Ascending aorta (tissue), 2 donors: ENCODE measurements around the gene MSL1. TPM values are rescaled to one million over a fixed set of nuclear protein-coding genes. Genes with fewer than 3 reads are reported as not detected.

Experiments
- DNase-seq, 2 donors: peaks; one replicate each; pipeline ENCODE4 v3.0.0-alpha.2; 2019; ENCODE audit warnings: low spot score in 2 of 2
- H3K27ac ChIP-seq, 2 donors: fragments of 200-600 bp; sonication (generic); one replicate each; pipeline ENCODE4 v1.5.1; 2016 to 2017; ENCODE audit warnings: mild to moderate bottlenecking in 1 of 2
- H3K27me3 ChIP-seq: fragments of 200-600 bp; sonication (generic); one replicate; pipeline ENCODE4 v1.5.1; 2017
- H3K36me3 ChIP-seq, 2 donors: fragments of 200-600 bp; sonication (generic); one replicate each; pipeline ENCODE4 v1.5.1; 2016
- H3K4me1 ChIP-seq, 2 donors: fragments of 200-600 bp; sonication (generic); one replicate each; pipeline ENCODE4 v1.5.1; 2016 to 2017; ENCODE audit warnings: mild to moderate bottlenecking in 1 of 2
- H3K4me3 ChIP-seq, 2 donors: fragments of 200-600 bp; sonication (generic); one replicate each; pipeline ENCODE4 v1.5.1; 2016 to 2017; ENCODE audit warnings: mild to moderate bottlenecking in 1 of 2
- H3K9me3 ChIP-seq, 2 donors: fragments of 200-600 bp; sonication (generic); one replicate each; pipeline ENCODE4 v1.5.1; 2016
- intact Hi-C: fragments of 100-400 bp; cut with DNase I; formaldehyde crosslinking; loops from one replicate; pipeline ENCODE4 v1.15.1; 2023
- total RNA-seq: library from RNA; depleted of rRNA; stranded (reverse); fragments of >200 nt; gene quantifications from one replicate; pipeline ENCODE4 v1.1.0, GENCODE V29; 2016
- TF ChIP-seq, protein P1 (sequence below), 3 experiments: fragments of 200-600 bp in 2 of 3; fragments of 450-650 bp in 1 of 3; sonication (generic) in 2 of 3; IDR thresholded peaks; one replicate each; pipeline ENCODE4 v1.5.1; 2016 to 2019; ENCODE audit warnings: antibody characterized with exemption in 3 of 3, mild to moderate bottlenecking in 1 of 3, moderate library complexity in 1 of 3

MSL1 gene
- total RNA-seq, 1 donor from 2014 or later = 82.5 TPM

DNA sequence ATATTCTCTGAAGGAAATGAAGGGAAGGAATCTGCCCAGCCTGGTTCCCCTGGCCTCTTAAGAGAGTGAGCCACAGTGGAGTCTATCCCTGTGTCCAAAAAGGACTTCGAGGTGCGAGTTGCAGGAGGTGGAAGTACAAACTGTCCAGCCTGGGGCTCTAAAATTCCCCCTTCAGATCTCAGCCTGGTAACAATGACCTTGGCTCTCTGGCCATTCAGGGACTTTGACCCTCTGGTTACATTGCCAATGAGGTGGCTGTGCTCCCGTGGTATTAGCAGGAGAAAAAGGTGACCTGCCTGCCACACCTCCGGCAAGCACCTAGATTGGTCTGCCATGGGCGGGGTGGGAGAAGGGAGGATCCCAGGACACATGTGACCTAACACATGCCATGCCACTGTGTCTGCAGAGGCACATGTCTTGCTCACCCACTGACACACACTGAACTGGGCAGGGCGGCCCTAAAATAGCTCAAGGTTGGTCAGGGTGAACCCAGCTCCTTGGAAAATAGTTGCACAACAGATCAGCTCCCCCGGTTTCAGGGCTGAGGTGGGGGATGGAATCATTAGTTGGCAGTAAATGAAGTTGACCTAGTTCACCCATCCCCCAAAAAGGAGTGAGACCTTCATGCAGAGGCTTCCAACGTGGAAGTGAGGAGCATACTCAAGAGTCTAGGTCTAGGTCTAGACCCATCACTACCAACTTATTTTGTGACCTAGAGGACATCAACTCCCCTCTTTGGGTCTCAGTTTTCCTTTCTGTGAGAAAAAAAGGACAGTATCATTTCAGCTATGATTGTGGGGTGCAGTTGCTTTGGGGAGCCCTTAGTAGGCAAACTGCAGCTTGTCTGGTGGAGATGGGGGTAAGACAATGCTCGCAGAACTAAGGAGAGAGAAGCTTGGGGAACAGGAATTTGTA is 23.6 kb upstream of the MSL1 start:
- TF ChIP-seq, protein P1, sequence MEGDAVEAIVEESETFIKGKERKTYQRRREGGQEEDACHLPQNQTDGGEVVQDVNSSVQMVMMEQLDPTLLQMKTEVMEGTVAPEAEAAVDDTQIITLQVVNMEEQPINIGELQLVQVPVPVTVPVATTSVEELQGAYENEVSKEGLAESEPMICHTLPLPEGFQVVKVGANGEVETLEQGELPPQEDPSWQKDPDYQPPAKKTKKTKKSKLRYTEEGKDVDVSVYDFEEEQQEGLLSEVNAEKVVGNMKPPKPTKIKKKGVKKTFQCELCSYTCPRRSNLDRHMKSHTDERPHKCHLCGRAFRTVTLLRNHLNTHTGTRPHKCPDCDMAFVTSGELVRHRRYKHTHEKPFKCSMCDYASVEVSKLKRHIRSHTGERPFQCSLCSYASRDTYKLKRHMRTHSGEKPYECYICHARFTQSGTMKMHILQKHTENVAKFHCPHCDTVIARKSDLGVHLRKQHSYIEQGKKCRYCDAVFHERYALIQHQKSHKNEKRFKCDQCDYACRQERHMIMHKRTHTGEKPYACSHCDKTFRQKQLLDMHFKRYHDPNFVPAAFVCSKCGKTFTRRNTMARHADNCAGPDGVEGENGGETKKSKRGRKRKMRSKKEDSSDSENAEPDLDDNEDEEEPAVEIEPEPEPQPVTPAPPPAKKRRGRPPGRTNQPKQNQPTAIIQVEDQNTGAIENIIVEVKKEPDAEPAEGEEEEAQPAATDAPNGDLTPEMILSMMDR (IDR thresholded peaks at IDR 0.05) = no peak
- Histone ChIP-seq H3K36me3 (peaks cover 35 to 42% of the 10 kb centered on the region in 2 donors), H3K4me1 (peaks cover 35 to 72% of the 10 kb centered on the region in 2 donors), H3K27ac (peak overlapping the region; percentile 91 to 99), H3K27me3 (no peaks in the 10 kb centered on the region), H3K9me3 (no peaks in the 10 kb centered on the region), H3K4me3 (peak overlapping the region; percentile 45 to 94)
- intact Hi-C loops = loop anchor here (2.0 kb wide), 1 partner anchor 27 kb away; no protein-coding TSS in a partner anchor
- DNase-seq = peak; percentile 89 to 94

DNA sequence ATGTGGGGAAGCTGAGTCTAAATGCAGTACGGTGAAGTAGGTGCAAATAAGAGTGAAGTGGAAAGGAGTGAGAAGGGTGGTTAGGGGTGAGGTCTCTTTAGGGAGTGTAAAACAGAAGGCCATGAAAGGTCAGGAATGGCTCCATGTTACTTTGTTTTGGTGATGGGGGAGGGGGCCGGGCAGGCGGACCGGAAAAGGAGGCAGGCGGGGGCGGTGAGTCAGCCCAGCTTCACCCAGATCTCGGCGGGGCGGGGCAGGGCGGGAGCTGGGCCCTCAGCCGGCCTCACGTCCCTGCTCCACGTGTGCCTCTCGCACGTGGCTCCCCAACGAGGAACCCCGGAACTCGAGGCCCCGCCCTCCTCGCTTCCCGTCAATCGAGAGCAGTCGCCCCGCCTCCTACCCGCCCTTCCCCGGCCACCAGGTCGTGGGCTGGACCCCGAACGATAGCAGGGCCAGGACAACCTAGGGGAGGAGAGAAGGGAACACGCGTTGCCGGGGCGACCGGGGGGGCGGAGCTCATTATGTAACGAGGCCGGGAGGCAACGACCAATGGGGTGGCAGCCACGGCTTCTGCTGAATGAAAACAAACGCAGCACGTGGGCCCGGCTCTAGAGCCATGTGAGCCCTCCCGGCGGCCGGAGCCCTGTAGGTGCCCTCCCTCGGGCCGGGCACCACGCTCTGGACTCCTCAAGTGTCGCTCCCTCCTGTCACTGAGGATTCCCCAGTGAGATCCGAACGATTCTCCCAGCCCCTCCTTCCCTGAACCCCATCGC is 22.7 kb upstream of the MSL1 start:
- Histone ChIP-seq H3K36me3 (peaks cover 28 to 34% of the 10 kb centered on the region in 2 donors), H3K27ac (peak overlapping the region; percentile 91 to 99), H3K4me1 (peaks cover 35 to 70% of the 10 kb centered on the region in 2 donors), H3K9me3 (no peaks in the 10 kb centered on the region), H3K4me3 (peak overlapping the region; percentile 89 to 94), H3K27me3 (no peaks in the 10 kb centered on the region)
- peak; percentile 99 to 100 for DNase-seq
- TF ChIP-seq, protein P1 (IDR thresholded peaks at IDR 0.05) = no peak
- intact Hi-C loops = loop anchor here (1.0 to 2.0 kb wide), 3 partner anchors 28 to 146 kb away; partner anchors contain the start of gene CASC3

DNA sequence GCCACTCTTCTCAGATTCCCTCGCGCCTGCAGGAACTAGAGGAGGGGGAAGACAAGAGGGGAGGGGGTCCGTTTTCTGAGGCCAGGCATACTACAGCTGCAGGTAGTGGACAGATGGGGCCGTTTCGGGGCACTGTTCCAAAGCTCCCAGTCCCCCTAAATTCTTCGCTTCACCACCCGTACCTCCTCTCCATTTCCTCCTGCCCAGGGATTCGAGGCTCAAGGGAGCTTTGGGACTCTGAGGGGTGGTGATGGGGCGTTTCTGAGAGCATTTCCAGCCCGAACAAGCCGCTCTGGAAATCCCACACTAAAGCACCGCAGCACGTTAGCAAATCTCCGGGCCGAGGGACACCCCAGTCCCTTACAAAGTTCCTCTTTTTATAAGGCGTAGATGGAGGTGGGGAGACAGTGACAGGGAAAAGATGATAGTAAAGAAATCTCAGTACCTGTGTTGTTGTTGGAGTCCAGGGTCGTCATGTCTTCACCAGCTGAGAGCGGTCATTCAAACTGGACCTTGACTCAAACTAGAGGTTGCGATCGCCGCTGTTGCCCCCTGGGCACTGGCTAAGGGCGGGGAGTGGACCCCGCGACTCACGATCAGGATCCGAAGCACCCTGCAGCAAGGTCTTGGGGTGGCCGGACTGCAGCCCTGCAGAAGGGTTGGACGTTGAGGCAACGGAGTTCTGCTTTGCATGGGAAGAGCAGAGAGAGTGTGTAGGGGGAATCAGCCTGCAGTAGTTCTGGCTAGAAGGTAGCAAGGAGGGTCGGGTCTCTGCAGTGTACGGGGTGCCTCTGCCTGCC is 22.0 kb upstream of the MSL1 start:
- H3K4me1 ChIP-seq = peaks cover 28 to 70% of the 10 kb centered on the region in 2 donors
- TF ChIP-seq, protein P1 (IDR thresholded peaks at IDR 0.05) = no peak
- intact Hi-C loops = loop anchor here (1.0 to 2.0 kb wide), 4 partner anchors 11 to 147 kb away; partner anchors contain the start of gene CASC3
- no peak for DNase-seq
- H3K36me3 ChIP-seq = peaks cover 20 to 26% of the 10 kb centered on the region in 2 donors
- H3K9me3 ChIP-seq = no peaks in the 10 kb centered on the region
- peak overlapping the region; percentile 91 to 99 for H3K27ac ChIP-seq
- peak overlapping the region; percentile 89 to 94 for H3K4me3 ChIP-seq
- H3K27me3 ChIP-seq = no peaks in the 10 kb centered on the region

DNA sequence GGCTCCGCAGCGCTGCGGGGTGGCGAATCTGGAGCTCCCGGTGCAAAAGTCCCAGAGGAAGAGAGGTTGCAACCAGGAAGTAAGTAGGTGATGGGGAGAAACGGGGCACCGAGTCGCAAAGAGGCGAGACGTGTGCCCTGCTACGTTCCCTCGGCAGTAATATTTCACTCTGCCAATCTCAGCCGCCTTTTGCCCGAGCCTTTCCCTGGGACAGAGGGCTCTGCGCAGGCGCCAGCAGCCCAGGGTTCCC is 21.4 kb upstream of the MSL1 start, which contains the start of gene NR1D1:
Gene NR1D1 (minus strand): TSS at position 171 of the 250 bp plus-strand sequence. CDS start 495 bp downstream, outside the sequence.
- peak within 1 kb of the TSS; percentile 91 to 99 for H3K27ac ChIP-seq
- no peaks in the 10 kb centered on the region for H3K9me3 ChIP-seq
- intact Hi-C loops = loop anchor here (1.0 kb wide), 1 partner anchor 11 kb away; no protein-coding TSS in a partner anchor
- DNase-seq = no peak
- H3K27me3 ChIP-seq = no peaks in the 10 kb centered on the region
- H3K4me3 ChIP-seq = peak within 1 kb of the TSS; percentile 89 to 94
- TF ChIP-seq, protein P1 (IDR thresholded peaks at IDR 0.05) = no peak
- H3K36me3 ChIP-seq = peaks cover 17 to 21% of the 10 kb centered on the region in 2 donors
- H3K4me1 ChIP-seq = peaks cover 27 to 70% of the 10 kb centered on the region in 2 donors
